ENCODE data around the gene HEATR1. TPM values are rescaled to one million over a fixed set of nuclear protein-coding genes. Genes with fewer than 3 reads are reported as not detected.
A peak's percentile ranks its signal among the peaks of the same experiment; 100 is the strongest.

The HEATR1 gene
- total and polyA plus RNA-seq, 12 donors = 3.5 to 50.8 (median 23.1) TPM

- Histone ChIP-seq H3K27ac (no peak overlapping the region), H3K4me1 (replicated peaks in 1 of 2) (peaks cover 4 to 10% of the 10 kb centered on the region in 2 donors), H3K27me3 (no peaks in the 10 kb centered on the region), H3K4me3 (no peak overlapping the region), H3K36me3 (replicated peaks in 1 of 2) (peaks cover 0 to 22% of the 10 kb centered on the region in 2 donors), H3K9me3 (replicated peaks in 1 of 3) (no peaks in the 10 kb centered on the region)
- intact Hi-C loops (cut with DNase I) = no loop called here
- WGBS, 4 donors = 74 to 87% (median 79%) methylated on average over 3 of the region's 3 CpGs
- TF ChIP-seq POLR2A (IDR thresholded peaks at IDR 0.05) = no peak
- TF ChIP-seq, protein P1, sequence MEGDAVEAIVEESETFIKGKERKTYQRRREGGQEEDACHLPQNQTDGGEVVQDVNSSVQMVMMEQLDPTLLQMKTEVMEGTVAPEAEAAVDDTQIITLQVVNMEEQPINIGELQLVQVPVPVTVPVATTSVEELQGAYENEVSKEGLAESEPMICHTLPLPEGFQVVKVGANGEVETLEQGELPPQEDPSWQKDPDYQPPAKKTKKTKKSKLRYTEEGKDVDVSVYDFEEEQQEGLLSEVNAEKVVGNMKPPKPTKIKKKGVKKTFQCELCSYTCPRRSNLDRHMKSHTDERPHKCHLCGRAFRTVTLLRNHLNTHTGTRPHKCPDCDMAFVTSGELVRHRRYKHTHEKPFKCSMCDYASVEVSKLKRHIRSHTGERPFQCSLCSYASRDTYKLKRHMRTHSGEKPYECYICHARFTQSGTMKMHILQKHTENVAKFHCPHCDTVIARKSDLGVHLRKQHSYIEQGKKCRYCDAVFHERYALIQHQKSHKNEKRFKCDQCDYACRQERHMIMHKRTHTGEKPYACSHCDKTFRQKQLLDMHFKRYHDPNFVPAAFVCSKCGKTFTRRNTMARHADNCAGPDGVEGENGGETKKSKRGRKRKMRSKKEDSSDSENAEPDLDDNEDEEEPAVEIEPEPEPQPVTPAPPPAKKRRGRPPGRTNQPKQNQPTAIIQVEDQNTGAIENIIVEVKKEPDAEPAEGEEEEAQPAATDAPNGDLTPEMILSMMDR (IDR thresholded peaks at IDR 0.05) = no peak
- DNase-seq = no peak
These were observed 78.2 kb downstream of the HEATR1 start for GRCh38 chr1:236526079-236526478.

DNA sequence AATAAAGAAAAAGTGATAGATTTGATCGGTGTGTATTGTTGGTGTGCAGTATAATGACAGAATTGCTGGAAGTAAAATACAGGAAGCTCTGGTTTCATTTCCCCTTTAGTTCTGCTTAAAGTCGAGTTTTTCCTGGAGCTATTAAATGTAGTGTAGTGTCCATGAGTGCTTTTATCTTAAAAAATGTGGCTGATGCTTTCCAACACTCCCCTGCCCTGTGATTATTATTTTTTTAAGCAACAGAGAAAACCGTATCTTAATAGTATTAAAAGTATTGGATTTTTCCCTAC is 79.5 kb downstream of the HEATR1 start:
- H3K27me3 ChIP-seq = no peaks in the 10 kb centered on the region
- peak overlapping the region in 3 of 5 donors; percentile 84 to 98 (median 86) for H3K27ac ChIP-seq
- peak overlapping the region in 3 of 4 donors; percentile 93 to 97 (median 95) for H3K4me3 ChIP-seq
- H3K4me1 ChIP-seq (replicated peaks in 1 of 2) = peaks cover 4 to 10% of the 10 kb centered on the region in 2 donors
- DNase-seq = no peak
- H3K36me3 ChIP-seq (replicated peaks in 1 of 2) = peaks cover 0 to 19% of the 10 kb centered on the region in 2 donors
- 5 to 13% (median 9%) methylated on average over 3 of the region's 3 CpGs for WGBS, 4 donors
- intact Hi-C loops (cut with DNase I) = no loop called here
- TF ChIP-seq, protein P1 (IDR thresholded peaks at IDR 0.05) = no peak
- no peak for TF ChIP-seq POLR2A (IDR thresholded peaks at IDR 0.05)
- no peaks in the 10 kb centered on the region for H3K9me3 ChIP-seq (replicated peaks in 1 of 3)

- 0 to 1% (median 0%) methylated on average over 13 to 32 of the region's 32 CpGs for WGBS, 4 donors
- Histone ChIP-seq H3K4me3 (peak overlapping the region; percentile 19 to 97 (median 94)), H3K27me3 (no peaks in the 10 kb centered on the region), H3K27ac (peak overlapping the region; percentile 81 to 98 (median 84)), H3K4me1 (replicated peaks in 1 of 2) (peaks cover 4 to 10% of the 10 kb centered on the region in 2 donors), H3K9me3 (replicated peaks in 1 of 3) (no peaks in the 10 kb centered on the region), H3K36me3 (replicated peaks in 1 of 2) (peaks cover 0 to 19% of the 10 kb centered on the region in 2 donors)
- peak; percentile 34 to 68 (median 63) for DNase-seq
- TF ChIP-seq, protein P1 (IDR thresholded peaks at IDR 0.05) = no peak
- TF ChIP-seq POLR2A (IDR thresholded peaks at IDR 0.05) = no peak
- intact Hi-C loops (cut with DNase I) = no loop called here
These were observed 80.0 kb downstream of the HEATR1 start for GRCh38 chr1:236524142-236524894.

DNA sequence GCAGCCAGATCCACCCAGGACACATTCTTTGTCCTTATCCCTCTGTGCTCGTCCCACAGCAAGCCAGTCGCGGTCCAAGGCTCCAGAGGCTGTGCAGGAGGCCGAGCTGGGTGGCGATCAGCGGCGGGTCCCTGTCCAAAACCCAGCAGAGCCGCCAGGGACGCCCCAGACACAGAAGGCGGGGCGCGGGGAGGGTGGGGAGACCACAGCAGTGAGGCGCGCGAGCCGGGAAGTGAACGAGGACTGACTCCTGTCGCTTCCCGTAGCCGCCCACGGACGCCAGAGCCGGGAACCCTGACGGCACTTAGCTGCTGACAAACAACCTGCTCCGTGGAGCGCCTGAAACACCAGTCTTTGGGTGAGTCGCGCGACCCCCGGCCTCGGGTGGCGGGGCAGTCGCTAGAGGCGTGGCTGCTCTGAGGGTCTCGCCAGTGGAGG is 80.6 kb downstream of the HEATR1 start, which contains the start of gene LGALS8:
Gene LGALS8, plus strand, starts transcription at position 279 of the 438 bp plus-strand sequence. CDS start 2,089 bp downstream, outside the sequence.
- peak; percentile 84 to 94 (median 90) for DNase-seq
- WGBS, 4 donors = 0 to 1% (median 0%) methylated on average over 2 to 35 of the region's 35 CpGs
- intact Hi-C loops (cut with DNase I) = no loop called here

More for the DNA sequence above, 80.6 kb downstream of the HEATR1 start, which contains the start of gene LGALS8:
- Histone ChIP-seq H3K9me3 (replicated peaks in 1 of 3) (no peaks in the 10 kb centered on the region), H3K27me3 (no peaks in the 10 kb centered on the region), H3K4me1 (replicated peaks in 1 of 2) (peaks cover 4 to 10% of the 10 kb centered on the region in 2 donors), H3K36me3 (replicated peaks in 1 of 2) (peaks cover 0 to 19% of the 10 kb centered on the region in 2 donors), H3K27ac (peak within 1 kb of the TSS; percentile 81 to 98 (median 84)), H3K4me3 (peak within 1 kb of the TSS; percentile 19 to 97 (median 94))
- TF ChIP-seq, protein P1 (IDR thresholded peaks at IDR 0.05) = peak in 1 of 6 experiments; percentile 7
- TF ChIP-seq POLR2A (IDR thresholded peaks at IDR 0.05) = peak; percentile 20 to 61

Measured in adrenal gland (tissue), 12 donors.